ENCODE results near the gene MYH8.

Gene MYH8

DNA sequence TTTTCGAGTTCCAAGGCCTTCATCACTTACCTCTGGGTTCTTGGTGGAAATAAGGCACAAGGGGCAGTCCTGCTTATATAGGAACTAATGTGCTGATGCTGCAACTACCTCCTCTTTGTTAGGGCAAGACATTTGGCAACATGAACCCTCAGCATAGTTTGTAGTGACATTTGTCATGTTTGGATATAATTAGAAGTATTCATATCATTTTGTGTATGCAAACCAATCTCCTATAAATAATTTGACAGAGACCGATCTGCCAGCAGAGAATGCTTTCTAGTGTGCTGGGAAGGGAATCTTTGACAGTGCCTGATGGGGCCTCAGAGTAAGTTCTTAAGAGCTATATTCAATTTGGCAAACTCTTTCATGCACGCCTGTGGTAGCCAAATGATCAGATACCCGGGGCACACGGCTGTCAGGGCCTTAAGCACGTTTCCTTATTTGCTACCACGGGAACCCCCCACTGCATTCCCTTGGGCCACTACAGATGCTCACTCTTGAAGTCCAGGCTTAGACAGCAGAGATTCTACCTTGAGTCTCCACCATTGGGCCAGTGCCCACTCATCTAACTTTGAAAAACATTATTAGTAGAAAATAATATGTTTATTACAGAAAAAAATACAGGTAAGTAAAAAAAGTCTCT, at the start of gene MYH8:
Gene MYH8, minus strand, starts transcription at position 51 of the 643 bp plus-strand sequence. CDS start 1,723 bp downstream, outside the sequence.
- no peak for DNase-seq

DNA sequence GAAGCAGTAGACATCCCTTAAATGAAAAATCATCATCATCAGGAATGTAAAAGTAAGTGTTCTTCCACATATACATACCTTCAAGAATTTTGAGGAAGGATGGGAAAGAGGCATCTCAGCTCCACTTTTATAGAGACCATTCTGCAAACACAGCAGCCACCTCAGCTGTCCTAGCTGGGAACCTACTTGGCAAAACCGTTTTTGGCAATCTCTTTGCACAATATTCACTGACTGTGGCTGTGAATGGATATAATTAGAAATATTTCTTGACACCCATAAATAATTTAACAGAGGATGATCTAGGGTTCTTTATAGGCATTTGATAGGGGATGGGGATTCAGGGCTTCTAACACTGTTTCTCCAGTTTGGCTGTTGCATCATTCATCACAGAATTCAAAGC, 47.7 kb upstream of the MYH8 start, which contains the start of gene MYH4:
Gene MYH4, minus strand, starts transcription at position 101 of the 400 bp plus-strand sequence. CDS start 2,814 bp downstream, outside the sequence.
- DNase-seq: no peak

DNA sequence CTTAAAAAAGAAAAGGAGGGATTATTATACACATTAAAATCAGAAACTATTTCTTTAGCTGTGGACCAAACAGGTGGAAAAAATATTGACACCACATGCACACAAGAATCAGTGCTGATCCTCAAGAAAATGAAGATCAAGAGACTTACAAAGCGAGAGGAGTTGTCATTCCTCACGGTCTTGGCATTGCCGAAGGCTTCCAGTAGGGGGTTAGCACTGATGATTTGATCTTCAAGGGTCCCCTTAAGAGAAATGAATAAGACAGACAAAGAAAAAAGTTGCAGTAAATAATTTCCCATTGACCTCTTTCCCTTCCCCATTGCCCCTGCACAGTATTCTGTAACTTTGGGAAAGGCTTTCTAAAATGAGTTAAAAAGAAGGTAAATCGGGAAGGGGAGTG, 41.7 kb upstream of the MYH8 start:
- DNase-seq: no peak

DNA sequence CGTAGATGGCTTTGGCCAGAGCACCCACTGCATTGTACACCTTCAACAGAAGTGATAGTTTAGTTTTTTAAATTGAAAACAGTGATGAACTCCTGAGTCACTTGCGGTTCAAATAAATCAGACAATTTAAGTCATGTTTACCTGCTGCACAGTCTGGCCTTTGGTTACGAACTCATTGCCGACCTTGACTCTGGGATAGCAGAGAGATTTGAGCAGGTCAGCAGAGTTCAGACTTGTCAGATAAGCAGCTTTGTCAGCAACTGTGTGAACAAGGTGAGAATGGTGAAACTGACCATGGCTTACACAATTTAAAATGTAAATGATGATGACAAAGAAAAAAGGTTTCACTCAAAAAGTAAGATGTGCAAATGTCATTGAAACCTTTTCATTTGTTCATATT, 38.3 kb upstream of the MYH8 start:
- no peak for DNase-seq

DNA sequence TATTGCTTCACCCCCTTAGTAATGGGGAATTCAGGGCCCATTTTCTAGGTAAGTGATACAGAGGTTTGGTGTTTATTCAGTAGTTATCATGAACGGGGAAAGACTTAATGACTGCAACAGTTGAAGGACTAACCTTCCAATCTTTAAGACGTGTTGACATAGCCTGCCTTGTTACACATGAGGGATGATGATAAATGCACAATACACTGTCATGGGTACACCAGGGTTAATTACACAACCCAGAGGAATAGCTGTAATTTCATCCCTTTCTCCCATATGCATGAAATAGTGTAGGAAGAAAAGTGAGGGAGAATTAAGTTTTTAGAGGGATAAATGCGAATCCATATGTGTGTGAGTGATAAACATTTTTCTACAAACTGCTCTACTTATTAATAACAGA, 37.0 kb upstream of the MYH8 start:
- DNase-seq: no peak

DNA sequence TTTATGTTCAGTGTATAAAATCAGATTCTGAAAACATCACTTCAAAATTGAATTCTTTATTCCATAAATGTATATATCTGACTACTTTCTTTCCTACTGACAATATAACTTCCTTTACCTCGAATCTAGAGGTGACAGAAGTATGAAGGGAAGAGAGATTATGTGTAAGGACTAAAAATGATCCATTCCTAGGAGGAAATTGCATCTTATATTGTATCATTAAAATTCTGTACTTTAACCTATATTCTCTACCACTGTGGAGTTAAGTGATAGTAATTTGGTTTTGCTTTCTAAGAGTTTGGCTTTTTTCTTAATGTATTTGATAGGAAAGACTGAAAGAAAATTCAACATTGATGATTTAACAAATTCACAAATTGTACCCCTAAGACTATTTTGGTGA, 36.2 kb upstream of the MYH8 start:
- no peak for DNase-seq

DNA sequence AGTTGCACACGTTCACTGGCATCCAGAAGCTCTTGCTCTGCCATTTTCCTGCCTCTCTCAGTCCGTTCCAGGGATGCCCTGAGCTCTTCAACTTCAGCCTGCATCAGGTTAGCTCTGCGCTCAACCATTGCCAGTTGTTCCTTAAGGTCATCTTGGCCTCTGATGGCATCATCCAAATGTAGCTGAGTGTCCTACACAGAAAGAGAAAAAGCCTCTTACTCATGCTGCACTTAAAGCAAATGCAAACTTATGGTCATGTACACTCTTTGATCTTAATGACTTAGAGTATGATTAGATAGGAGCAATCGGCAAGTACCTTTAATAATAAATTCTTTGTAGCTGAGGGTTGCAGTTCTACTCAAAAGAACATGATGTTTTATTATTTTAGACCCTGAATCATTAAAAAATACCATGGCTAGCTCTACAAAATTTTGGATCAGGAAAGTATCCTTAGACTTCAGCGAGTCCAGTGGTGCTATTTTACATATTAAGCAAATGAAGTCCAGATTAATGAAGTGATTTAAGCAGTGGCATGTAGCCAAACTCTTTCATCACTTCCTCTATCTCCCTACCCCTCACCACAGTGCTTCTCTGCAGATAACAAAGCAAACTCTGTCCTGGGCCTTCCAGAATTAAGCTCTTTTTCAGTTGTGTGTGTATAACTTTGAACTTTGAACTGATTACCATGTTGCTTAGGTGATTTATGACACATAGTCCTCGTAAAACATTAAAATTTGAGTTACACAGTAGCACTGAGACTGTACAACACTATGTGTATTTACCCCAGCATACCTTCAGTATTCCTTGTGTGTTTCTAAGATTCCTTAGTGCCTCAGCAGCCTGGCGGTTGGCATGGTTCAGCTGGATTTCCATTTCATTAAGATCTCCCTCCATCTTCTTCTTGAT, 25.5 kb upstream of the MYH8 start:
- DNase-seq: no peak

DNA sequence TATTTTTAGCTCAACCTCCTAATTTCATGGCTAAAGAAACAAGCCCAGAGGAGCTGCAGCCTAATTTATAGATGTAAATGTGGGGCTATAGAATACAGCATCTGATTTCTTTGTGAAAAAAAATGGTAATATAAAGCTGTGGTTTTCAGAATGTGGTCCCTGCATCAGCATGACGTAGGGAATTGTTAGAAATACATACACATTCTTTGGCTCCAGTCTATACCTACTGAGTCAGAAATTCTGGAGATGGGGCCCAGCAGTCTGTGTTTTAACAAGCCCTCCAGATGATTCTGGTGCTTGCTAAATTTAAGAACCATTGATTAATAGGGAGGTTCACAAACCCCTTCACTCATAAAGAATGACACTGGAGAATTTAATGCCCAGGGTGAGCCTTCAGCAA, 18.1 kb upstream of the MYH8 start:
- DNase-seq: no peak

DNA sequence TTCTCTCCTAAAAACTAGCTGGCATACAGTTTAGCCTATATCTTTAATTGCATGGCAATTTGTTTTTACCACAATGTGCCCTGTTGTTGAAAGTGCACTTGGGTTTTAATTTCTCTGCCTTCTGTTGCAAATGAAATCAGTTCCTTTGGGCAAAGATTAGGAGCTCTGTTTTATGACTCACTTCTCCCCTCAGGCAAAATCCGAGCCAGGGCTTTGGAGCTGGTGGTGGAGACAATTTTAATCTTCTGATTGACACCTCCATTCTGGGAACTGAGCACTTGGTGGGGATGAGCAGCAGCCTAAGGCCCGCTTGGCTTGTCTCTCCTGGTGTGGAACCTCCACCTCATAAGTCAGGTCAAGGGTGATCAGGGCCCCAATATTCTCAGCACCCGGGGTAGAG, 13.3 kb upstream of the MYH8 start:
- no peak for DNase-seq

DNA sequence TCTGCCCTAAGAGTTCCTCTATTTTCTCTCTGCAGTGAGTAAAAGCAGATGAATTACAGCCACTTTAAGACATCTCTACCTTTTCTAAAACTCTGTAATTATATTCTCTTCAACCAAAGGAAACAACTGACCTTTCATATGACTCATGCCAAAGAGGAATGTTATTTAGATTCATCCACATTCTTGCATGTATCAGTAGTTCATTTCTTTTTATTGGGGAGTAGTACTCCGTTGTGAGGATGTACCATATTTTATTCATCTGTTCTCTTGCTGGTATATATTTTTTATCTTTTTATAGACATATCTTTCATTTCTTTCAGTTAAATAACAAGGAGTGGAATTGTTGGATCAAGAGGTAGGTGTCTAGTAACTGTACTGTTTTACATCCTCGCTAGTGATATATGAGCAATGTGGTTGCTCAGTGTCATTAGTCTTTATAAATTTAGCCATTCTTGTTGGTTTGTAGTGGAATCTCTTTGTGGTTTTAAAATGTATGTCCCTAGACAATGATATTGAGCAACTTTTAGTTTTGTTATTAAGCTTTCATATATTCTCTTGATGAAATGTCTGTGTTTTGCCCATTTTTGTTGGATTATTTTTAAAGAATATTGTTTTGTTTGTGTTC, 7.8 kb upstream of the MYH8 start:
- DNase-seq: no peak

DNA sequence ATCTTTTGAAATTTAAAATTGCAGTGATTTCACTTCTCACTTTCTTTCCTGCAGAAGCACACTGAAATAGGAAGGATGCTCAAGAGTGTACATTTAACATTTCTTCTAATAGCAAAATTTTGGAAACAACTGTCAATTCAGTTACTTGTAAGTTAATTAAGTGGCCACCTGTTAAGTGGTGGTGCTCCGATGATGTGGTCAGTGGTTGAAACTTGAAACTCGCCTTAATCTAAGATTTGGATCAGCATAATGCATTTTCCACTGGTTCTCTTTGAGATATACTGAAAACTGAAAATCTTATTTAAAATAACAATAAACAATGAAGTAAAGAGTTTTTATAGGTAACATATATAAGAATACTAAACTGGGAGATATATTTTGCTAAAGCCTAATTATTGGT, 7.0 kb upstream of the MYH8 start:
- no peak for DNase-seq

DNA sequence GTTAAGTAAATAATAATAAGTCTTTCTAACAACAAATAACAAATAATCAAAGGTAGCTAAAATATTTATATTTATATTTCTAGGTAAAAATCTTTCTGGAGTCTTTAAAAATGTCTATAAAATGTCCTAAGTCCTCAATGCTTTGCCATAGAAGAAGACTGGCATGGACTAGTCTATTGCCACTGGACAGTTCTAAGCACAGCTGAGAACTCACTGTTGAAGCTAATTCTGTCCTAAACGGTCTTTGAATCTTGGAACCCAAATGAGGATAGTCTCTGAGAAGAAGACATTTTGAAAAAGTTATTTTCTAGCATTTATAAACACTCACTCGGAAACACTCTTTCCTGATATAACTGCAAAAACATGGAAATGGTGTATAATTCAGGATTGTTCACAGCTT, 539 bp downstream of the MYH8 start:
- no peak for DNase-seq

DNA sequence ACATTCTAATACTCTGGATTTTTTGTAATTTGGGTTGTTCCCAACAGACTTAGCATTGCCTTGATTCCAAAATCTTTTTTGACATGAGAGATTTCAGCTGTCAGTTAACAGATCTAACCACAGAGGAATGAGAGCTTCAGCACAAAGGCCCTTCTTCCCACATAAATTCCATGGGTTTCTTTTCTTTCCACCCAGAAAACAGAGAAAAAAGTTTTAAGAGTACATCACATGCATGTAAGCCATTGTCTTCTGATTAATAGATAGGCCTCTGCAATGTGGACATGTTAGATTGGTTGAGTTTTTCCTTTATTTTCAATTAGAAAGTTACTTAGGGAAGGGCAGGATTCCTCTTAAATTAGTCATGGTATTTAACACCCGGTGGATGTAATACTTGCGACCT, 939 bp downstream of the MYH8 start:
- DNase-seq: no peak

DNA sequence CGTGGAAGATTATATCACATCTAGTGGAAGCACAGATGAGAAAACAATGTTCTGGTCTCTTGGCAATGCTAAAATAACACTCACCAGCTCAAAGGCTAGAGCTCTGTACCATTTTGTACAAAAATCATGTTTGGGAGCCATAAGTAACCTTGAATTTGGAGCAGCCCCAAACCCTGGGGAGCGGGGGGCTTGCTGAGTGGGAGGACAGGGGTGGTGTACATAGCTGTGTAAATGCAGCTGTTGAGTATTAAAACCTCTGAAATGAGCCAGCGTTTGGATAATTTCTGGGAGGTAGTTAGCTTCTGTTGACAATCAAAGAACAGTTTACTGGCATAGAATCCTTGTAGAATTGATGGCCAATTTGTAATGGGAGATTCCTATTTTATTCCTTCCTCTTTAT, 4.3 kb downstream of the MYH8 start:
- no peak for DNase-seq

DNA sequence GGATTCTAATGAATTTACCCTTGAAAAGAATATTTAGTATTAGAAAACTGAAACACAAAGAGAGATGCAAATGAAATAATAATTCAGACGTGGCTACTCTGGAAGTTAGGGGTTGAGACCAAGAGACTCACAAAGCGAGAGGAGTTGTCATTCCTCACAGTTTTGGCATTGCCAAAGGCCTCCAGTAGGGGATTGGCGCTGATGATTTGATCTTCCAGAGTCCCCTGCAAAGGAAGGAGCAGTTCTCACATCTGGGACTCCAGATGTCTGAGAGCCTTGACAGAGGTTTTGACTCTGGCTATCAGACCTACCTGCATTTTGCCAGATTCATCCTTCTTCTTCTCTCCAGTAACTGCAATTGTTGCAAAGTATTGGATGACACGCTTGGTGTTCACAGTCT, 6.6 kb downstream of the MYH8 start:
- no peak for DNase-seq

DNA sequence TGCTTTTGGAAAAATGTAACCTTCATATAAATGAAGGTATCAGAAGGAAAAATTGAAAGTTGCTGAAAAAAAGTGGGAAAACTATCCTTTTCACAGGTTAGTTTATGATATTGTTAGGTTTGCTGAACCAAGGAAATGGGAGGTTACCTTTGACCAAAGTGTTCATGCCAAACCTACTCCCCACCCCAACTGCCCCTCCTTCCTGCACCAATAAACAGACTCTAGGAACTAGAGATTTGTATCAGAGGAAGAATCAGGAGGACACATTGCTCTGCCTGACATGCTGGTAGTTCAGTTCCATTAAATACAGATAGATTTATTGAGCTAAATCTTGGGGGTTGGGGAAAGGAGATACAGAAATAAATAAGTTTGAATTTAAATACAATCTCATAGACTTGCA, 18.2 kb downstream of the MYH8 start:
- no peak for DNase-seq

DNA sequence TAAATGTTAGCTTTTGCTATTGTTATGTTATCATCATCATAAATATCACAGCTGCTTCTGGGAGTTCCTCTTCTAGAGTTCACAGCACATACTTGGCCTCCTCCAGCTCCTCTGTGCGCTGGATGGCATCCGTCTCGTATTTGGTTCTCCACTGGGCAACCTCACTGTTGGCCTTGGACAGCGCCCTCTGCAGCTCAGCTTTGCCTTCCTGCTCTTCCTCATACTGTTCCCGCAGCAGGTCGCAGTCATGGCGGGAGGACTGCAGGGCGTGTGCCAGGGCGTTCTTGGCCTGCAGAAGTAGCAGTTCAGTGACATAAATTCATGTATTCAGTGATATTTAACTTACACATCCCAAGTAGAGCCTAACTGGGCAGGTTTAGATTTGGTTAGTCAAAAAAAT, 23.4 kb downstream of the MYH8 start:
- no peak for DNase-seq

DNA sequence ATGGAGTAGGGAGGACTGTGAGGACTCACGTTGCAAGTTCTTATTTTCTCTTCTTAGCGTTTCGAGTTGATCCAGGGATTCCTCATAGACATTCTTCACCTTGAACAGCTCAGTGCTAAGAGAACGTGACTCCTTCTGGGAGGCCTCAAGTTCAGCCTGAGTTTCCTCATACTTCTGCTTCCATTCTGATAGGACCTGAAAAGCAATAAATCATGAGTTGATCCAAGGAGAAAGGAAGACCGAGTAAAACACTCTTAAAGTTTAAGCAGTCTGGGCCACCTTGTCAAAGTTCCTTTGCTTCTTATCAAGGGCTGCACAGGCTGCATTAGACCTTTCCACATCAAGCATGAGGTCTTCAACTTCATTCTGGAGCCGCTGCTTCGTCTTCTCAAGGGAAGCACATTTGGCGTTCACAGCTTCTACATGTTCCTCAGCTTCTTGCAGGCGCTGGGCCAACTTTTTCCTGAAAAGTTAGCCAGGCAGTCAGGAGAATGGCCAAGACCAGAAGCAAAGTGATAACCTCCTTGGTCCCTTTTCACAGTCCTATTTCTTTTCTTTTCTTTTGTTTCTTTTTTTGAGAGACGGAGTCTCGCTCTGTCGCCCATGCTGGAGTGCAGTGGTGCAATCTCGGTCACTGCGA, 25.1 kb downstream of the MYH8 start:
- DNase-seq: no peak

DNA sequence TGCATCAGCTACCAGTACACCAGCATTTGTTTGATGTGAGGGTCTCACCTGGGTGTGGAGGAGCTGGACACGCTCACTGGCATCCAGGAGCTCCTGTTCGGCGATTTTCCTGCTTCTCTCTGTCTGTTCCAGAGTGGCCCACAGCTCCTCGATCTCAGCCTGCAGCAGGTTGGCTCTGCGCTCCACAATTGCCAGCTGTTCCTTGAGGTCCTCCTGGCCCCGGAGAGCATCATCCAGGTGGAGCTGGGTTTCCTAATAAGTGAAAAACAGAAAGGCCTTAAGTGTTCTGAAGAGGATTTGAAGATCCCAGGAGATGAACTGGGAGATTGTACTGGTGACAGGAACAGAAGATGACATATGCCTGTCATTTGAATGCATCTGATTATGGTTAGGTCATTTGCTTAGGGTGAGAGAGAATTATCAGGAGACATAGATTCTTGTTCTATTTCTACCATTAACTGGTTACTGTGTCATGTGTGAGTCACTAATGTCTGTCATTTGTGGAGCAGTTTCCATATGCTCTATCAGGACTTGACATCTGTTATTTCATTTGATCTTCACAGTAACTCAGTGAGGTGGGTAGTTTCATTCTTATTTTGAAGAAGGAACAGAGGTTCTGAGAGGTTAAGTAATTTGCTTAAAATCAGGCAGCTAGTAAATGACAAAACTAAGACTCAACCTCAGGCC, 27.4 kb downstream of the MYH8 start:
- no peak for DNase-seq

DNA sequence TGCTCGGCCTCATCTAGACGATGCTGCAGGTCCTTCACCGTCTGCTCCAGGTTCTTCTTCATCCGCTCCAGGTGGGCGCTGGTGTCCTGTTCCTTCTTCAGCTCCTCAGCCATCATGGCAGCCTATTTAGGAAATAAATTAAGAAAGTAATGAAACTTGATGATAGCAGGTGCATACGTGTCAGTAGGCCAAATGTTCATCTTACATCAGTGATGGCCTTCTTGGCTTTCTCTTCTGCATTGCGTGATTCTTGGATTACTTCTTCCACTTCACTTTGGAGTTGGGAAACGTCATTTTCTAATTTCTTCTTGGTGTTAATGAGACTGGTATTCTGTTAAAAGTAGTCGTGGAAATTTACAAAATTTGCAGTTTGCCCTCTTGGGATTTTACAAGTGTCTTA, 28.9 kb downstream of the MYH8 start:
- no peak for DNase-seq

DNA sequence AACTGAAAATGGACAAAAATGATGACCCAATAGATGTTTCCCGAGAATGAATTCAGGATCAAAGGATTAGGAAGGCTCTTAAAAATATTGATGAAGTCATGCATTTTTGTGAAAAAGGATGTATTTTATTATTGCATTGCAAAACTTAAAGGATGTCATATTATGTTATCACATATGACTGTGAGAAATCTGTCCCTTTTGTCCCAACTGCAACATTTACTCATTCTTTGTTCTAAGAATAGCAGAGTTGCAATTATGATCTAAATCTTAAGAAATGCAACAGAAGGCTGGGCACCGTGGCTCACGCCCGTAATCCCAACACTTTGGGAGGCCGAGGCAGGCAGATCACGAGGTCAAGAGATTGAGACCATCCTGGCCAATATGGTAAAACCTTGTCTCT, 35.9 kb downstream of the MYH8 start:
- no peak for DNase-seq

DNA sequence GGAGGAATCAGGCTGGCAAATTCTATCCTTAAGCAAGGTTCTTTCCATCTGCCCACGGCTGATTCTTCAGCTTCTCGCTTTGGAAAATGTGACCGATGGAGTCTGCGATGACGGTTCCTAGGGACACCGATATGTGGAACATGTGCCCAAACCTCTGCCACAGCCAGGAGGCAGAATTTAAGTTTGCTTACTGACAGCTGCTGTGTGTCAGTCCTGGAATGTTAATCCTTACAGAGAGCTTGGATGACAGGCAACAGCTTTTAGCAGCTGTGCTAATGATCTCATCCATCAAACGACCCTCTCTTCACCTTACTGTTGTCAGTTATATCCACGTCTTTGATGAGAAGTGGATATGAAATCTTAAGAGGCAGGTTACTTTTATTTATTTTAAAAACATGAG, 37.6 kb downstream of the MYH8 start:
- DNase-seq: no peak
